ENCODE measurements around the gene STK39.
"Not testable (repeated sequence)": the region's sequence is repeated elsewhere in the genome, so short reads cannot be mapped to it uniquely, and the experiment has no call there.

Gene STK39

GRCh38 chr2:168247341-168248261, at the start of gene STK39:
Gene STK39 (minus strand): TSS chr2:168247595. CDS start chr2:168247435, 160 bp downstream.
- DNase-seq: peak; percentile 76

- no peak for DNase-seq
These were observed 47.7 kb upstream of the STK39 start for GRCh38 chr2:168295051-168295450.

GRCh38 chr2:168294409-168294808, 47.0 kb upstream of the STK39 start:
- DNase-seq: no peak

- no peak for DNase-seq
These were observed 46.4 kb upstream of the STK39 start for GRCh38 chr2:168293766-168294165.

- DNase-seq: no peak
These were observed 43.0 kb upstream of the STK39 start for GRCh38 chr2:168290391-168290790.

- no peak for DNase-seq
These were observed 42.5 kb upstream of the STK39 start for GRCh38 chr2:168289880-168290279.

GRCh38 chr2:168286535-168286934, 39.1 kb upstream of the STK39 start:
- DNase-seq: no peak

GRCh38 chr2:168278424-168278888, 31.1 kb upstream of the STK39 start:
- DNase-seq: peak; percentile 49

GRCh38 chr2:168277276-168277675, 29.9 kb upstream of the STK39 start:
- no peak for DNase-seq

GRCh38 chr2:168272225-168272624, 24.8 kb upstream of the STK39 start:
- no peak for DNase-seq

GRCh38 chr2:168262926-168263325, 15.5 kb upstream of the STK39 start:
- DNase-seq: not testable (repeated sequence)

GRCh38 chr2:168256448-168256847, 9.1 kb upstream of the STK39 start:
- DNase-seq: peak; percentile 46

GRCh38 chr2:168255866-168256265, 8.5 kb upstream of the STK39 start:
- no peak for DNase-seq

- no peak for DNase-seq
These were observed 7.7 kb upstream of the STK39 start for GRCh38 chr2:168255103-168255502.

GRCh38 chr2:168254158-168254935, 7.0 kb upstream of the STK39 start:
- peak; percentile 37 for DNase-seq

GRCh38 chr2:168253379-168253778, 6.0 kb upstream of the STK39 start:
- DNase-seq: no peak

GRCh38 chr2:168252976-168253375, 5.6 kb upstream of the STK39 start:
- DNase-seq: no peak

GRCh38 chr2:168246483-168247340, 683 bp downstream of the STK39 start:
- DNase-seq: peak; percentile 56

- DNase-seq: peak; percentile 32
These were observed 1.3 kb downstream of the STK39 start for GRCh38 chr2:168246072-168246482.

- peak; percentile 8 for DNase-seq
These were observed 2.1 kb downstream of the STK39 start for GRCh38 chr2:168245074-168245825.

GRCh38 chr2:168244318-168244717, 3.1 kb downstream of the STK39 start:
- peak; percentile 74 for DNase-seq

- peak; percentile 21 for DNase-seq
These were observed 4.3 kb downstream of the STK39 start for GRCh38 chr2:168243061-168243460.
